Measurements from ENCODE around the gene GSTA2.
"Not testable (repeated sequence)": the region's sequence is repeated elsewhere in the genome, so short reads cannot be mapped to it uniquely, and the experiment has no call there.

Gene GSTA2

DNA sequence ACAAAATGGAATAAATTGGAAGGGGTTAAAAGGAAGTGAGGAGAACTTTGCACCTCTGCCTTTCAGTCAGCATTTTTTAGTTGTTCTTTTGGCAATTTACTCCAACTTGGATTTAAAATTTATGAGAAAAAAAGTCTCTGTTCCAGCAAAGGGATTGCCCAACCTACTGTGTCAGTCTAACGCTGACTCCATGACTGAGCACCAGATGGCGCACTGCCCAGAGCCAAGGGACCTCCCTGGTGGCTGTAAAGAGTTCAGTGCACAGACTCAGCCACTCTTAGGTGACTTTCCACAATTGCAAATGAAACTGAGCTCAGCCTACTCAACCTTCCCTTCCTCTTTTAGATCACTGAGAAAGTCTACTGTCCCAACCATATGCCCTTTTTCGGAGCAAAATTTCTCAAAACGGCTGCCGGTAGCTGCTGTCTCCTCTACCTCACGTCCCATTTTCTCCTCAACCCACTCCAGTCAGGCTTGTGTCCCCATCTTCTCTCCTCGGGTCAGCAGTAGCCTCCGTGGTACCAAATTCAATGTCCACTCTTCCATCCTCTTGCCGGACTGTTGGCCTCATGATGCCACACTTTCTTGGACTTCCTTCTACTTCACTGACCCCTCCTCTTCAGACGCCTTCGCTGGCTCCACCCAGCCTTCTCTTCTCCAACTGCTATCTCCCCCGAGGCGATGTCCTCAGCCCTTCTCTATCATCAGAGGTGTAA is 38.7 kb downstream of the GSTA2 start:
- peak; percentile 61 for DNase-seq

- no peak for DNase-seq
Measured at GRCh38 chr6:52724042-52724405, 39.3 kb downstream of the GSTA2 start.

GRCh38 chr6:52720321-52720720 is 43.0 kb downstream of the GSTA2 start:
- no peak for DNase-seq

DNA sequence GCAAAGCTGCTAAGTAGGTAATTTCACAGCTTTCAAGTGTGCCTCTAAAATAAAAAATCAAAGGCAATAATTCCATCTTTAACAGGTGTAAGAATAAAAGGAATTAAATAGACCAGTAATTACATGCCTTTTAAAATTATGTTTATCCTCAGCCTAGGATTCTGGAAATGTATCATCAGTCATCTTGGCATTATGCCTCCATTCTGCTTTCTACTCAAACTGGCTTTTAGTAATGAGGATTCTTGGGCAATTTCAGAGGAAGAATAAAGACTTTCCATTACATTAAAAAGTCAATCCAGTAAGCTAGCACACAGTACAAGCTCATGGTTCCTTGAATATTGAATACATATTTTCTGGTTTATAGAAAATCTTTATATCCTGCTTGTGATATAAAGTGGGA is 44.7 kb downstream of the GSTA2 start:
- no peak for DNase-seq

DNA sequence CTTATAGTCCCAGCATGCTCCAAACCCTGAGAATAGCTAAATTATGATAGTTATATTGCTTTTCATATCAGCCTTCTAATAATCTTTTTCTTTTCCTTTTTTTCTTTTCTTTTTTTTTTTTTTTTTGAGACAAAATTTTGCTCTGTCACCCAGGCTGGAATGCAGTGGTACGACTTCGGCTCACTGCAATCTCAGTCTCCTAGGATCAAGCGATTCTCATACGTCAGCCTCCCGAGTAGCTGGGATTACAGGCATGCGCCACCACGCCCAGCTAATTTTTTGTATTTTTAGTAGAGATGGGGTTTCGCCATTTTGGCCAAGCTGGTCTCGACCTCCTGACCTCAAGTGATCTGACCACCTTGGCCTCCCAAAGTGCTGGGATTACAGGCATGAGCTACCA is 48.5 kb downstream of the GSTA2 start:
- not testable (repeated sequence) for DNase-seq

- no peak for DNase-seq
Measured at GRCh38 chr6:52712136-52712535, 51.1 kb downstream of the GSTA2 start.

DNA sequence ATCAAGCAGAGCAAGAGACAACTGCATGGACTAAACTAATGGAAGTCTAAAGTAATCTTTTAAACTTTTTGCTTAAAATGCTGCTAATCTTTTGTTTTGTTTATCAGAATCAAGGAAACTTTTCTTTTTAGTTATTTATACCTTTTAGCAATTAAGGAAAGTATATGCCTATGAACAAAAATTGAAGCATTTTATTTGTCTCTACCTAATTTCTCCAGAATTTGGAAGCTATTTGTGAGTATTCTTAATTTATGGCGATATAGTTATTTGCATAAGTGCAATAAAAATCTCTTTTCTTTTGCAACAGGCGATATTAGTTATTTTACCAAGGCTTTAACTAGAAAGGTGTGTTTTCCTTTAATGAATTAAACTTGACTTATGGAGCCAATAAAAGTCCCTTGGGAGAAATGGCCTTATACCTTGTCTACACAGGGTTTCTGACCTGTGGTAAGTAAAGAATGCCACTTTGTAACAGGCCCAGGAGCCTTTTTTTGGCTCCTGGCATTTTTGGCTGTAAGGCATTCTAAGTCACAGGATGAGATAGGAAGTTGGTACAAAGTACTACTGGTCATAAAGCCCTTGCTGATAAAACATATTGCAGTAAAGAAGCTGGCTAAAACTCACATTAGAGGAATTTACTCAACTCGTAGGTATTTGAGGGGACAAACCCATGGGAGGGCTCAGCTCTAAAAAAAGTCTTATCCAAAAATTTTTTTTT is 55.2 kb downstream of the GSTA2 start:
- no peak for DNase-seq

DNA sequence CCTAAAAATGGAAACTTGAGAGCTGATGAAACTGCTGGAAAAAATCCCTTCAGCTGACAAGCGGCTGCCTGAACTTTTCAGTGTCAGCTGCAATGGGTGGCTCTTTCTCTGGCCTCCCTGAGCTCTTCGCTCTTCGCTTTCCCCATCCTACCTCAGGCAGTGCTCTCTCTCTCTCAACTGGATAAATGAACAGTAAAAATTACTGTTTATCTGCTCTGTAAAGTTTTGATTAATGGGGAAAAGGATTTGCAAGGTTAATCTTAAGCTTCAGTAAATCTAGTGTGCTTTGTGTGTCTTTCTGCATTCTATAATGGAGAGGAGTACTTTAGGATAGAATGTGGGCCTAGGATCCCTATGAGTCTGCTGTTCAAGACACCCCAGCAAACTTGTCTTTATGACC is 57.3 kb downstream of the GSTA2 start:
- no peak for DNase-seq

DNA sequence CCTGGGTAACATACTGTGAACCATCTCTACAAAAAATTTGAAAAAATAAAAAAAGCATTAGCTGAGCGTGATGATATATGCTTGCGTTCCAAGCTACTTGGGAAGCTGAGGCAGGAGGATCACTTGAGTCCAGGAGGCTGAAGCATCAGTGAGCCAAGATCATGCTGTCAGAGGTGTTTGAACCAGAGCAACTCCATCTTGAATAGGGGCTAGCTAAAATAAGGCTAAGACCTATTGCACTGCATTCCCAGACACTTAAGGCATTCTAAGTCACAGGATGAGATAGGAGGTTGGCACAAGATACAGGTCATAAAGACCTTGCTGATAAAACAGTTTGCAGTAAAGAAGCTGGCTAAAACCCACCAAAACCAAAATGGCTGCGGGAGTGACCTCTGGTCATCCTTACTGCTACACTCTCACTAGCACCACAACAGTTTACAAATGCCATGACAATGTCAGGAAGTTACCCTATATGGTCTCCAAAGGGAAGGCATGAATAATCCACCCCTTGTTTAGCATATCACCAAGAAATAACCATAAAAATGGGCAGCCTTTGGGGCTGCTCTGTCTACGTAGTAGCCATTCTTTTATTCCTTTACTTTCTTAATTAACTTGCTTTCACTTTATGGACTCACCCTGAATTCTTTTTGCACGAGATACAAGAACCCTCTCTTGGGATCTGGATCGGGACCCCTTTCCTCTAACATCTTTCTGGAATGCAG is 58.3 kb downstream of the GSTA2 start:
- DNase-seq = not testable (repeated sequence)

DNA sequence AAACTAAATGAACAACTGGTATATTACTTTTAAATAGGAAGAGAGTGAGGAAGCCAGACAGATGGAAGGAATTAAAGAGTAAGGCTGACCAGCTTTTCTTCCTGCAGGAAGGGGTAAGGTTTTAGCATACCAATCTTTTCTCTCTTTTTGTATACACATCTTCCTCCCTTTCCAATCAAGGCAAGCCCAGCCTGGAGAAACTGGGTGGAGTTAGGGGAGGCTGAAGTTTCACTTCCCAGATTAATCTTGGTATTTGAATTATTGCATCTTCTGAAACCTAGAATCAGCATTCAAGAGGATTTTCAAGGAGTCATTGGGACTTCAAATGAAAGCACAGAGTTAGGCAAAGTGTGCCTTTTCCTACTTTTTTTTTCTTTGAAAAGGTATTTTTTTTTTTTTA is 59.2 kb downstream of the GSTA2 start:
- DNase-seq = no peak

All from NCI-H1092 treated with DMSO at 0.1 percent for 48 hours (cell line).